ENCODE measurements around the gene SMARCC2.

GRCh38 chr12:56160193-56160763 lies 29.0 kb downstream of the SMARCC2 start:
- TF ChIP-seq POLR2AphosphoS5 (IDR thresholded peaks at IDR 0.05) (peak; percentile 46 to 70), CTCF (IDR thresholded peaks at IDR 0.05) (no peak)
